Pancreas (tissue), 10 donors: Measurements from ENCODE around the gene MSI2. TPM values are rescaled to one million over a fixed set of nuclear protein-coding genes. Genes with fewer than 3 reads are reported as not detected.

Source experiments
- ATAC-seq, 4 donors: fragments of 200-7000 bp; cut with Tn5 transposase; one replicate each; pipeline versions ENCODE4 v1.8.0 to v1.9.1; 2020; ENCODE audit warnings: mild to moderate bottlenecking in 4 of 4, moderate library complexity in 4 of 4
- DNase-seq, 6 donors: peaks; one replicate each; pipeline ENCODE4 v3.0.0-alpha.2; 2020
- FAIRE-seq: peaks from 2 replicates; lab custom pipeline; 2012; peaks lifted over from hg19 to GRCh38; lab: Jason Lieb, UNC
- H3K27ac ChIP-seq, 4 donors: fragments of 200-600 bp; sonication (generic); 1 replicate in 3 of 4; 2 replicates in 1 of 4; pipeline versions ENCODE4 v1.5.0 to v1.8.0; 2020
- H3K27me3 ChIP-seq, 4 donors: fragments of 200-600 bp; one replicate each; pipeline ENCODE4 v1.8.0; 2021
- H3K36me3 ChIP-seq, 3 donors: fragments of 200-600 bp; sonication (generic) in 1 of 3; one replicate each; pipeline versions ENCODE4 v1.5.0 to v1.8.0; 2020 to 2021
- H3K4me1 ChIP-seq, 3 donors: fragments of 200-600 bp; one replicate each; pipeline ENCODE4 v1.8.0; 2021
- H3K4me3 ChIP-seq, 4 donors: fragments of 200-600 bp; sonication (generic) in 2 of 4; one replicate each; pipeline versions ENCODE4 v1.5.0 to v1.8.0; 2020 to 2021
- H3K9me3 ChIP-seq, 4 donors: fragments of 200-600 bp; one replicate each; pipeline ENCODE4 v1.8.0; 2021
- WGBS, 2 donors: extraction: QIAGEN DNeasy Blood & Tissue Kit; methylation state at CpG; one replicate each; pipeline ENCODE4 v1.1.7; 2013; 5-methylcytosine and 5-hydroxymethylcytosine counted together
- intact Hi-C, 3 donors: fragments of 100-400 bp; cut with DNase I; formaldehyde crosslinking; loops; one replicate each; pipeline versions ENCODE4 v1.11.1 to v1.14.2; 2022
- polyA plus RNA-seq, 2 donors: library from polyadenylated mRNA; stranded (reverse); fragments of 200-250 nt; gene quantifications; one replicate each; pipeline ENCODE4 v1.2.3, GENCODE V29; 2013
- total RNA-seq, 6 donors: library from RNA; stranded (reverse); fragmentation: NEBNext Ultra II Directional in 4 of 6; extraction: Animal tissue kit (Norgen Biotek cat#: 25700) in 4 of 6; gene quantifications; one replicate each; pipeline versions ENCODE4 v1.2.1 to v1.2.4, GENCODE V29; 2021 to 2023
- TF ChIP-seq, protein P1 (sequence below), 4 donors: fragments of 200-600 bp; sonication (generic) in 3 of 4; IDR thresholded peaks; one replicate each; pipeline versions ENCODE4 v1.5.0 to v1.8.0; 2021; ENCODE audit warnings: antibody characterized with exemption in 4 of 4
- donor health status: healthy with polysubstance abuse.
- donor health status: DM: no; HTN: no; CAD: no; lungs with moderate emphysema.
- donor health status: DM: no; HTN: no; CAD: no.
- donor health status: control.
- donor health status: control.
- donor health status: Bipolar disorder and iron deficiency.
- donor health status: DM: yes; HTN: yes; CAD: no.
- donor health status: DM: no; HTN: no; CAD: no.
- donor health status: DM: no; HTN: no; CAD: no.
- donor health status: DM: yes; HTN: yes; CAD: no.

The MSI2 gene
- total and polyA plus RNA-seq, 8 donors, result 10.4 to 48.9 (median 30.1) TPM

DNA sequence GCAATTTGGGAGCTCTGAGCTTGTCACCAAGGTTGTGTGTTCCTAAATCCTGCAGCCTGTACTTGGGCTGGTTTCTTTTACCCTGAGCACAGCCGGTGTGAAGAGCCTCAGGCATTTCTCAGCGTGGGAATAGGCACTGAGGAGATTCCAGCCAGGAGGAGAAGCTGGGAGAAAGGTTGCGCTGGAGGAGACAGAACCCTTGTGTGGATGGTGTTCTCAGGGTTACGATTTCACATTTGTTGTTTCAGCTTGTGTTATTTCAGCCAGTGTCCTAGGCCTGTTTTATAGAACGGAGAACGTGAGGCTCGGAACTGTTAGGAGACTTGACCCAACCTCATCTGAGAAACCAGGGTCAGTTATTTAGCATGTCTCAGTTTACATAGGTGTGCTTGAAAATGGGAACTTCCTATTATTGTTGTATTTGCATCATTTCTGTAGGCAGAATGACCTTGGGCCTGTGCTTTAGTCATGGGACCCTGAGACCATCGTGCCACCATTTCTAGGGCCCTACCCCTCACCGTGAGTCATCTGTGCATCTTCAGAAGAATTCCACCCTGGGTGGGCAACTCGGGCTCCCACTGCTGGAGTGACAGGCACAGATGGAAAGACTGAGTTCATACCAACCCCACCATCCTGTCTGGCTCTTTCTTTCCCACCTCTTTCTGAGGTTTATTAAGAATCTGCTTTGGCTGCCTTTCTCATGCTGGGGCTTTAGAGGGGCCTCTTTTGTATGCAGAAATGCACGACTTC, 134.9 kb downstream of the MSI2 start:
- ATAC-seq (no peak), DNase-seq (no peak), FAIRE-seq (no peak)
- H3K27me3 ChIP-seq, result no peaks in the 10 kb centered on the region
- no peaks in the 10 kb centered on the region for H3K36me3 ChIP-seq
- intact Hi-C loops, result no loop called here
- no peak overlapping the region for H3K4me3 ChIP-seq
- no peak overlapping the region for H3K27ac ChIP-seq
- no peaks in the 10 kb centered on the region for H3K4me1 ChIP-seq
- no peaks in the 10 kb centered on the region for H3K9me3 ChIP-seq
- WGBS, 2 donors, result 89 to 90% methylated on average over 11 of the region's 11 CpGs
- TF ChIP-seq, protein P1, sequence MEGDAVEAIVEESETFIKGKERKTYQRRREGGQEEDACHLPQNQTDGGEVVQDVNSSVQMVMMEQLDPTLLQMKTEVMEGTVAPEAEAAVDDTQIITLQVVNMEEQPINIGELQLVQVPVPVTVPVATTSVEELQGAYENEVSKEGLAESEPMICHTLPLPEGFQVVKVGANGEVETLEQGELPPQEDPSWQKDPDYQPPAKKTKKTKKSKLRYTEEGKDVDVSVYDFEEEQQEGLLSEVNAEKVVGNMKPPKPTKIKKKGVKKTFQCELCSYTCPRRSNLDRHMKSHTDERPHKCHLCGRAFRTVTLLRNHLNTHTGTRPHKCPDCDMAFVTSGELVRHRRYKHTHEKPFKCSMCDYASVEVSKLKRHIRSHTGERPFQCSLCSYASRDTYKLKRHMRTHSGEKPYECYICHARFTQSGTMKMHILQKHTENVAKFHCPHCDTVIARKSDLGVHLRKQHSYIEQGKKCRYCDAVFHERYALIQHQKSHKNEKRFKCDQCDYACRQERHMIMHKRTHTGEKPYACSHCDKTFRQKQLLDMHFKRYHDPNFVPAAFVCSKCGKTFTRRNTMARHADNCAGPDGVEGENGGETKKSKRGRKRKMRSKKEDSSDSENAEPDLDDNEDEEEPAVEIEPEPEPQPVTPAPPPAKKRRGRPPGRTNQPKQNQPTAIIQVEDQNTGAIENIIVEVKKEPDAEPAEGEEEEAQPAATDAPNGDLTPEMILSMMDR (IDR thresholded peaks at IDR 0.05), result no peak

DNA sequence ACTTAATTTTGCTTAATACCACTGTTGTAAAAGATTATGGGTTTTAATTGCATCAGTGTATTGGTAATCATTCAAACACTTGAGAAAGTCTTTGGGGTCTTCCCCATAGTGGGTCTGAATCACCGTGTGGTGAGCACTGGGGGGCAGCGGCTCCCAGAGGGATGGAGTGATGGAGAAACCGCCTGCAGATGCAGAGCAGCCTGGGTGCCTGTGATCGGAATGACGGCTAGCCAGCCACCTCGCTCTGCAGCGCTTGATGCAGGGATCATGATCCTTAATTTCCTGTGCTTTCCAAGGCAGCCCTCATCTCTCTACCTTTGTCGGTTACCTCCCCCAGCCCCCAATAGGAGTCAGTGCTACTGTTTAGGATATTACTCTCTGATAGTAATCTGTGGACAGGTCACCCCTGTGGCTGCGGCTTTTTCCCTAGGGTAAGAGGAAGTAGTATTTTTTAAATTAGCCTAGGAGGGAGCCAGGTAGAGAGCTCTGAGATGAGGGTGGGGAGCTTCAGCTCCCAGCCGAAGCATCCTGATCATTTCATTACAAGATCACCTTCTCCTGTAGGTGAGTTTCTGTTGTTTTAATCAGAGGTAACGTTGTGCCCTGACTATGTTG, 135.6 kb downstream of the MSI2 start:
- no peaks in the 10 kb centered on the region for H3K27me3 ChIP-seq
- no peak overlapping the region for H3K4me3 ChIP-seq
- TF ChIP-seq, protein P1 (IDR thresholded peaks at IDR 0.05), result no peak
- whole genome bisulfite sequencing, 2 donors, result 91 to 96% methylated on average over 11 of the region's 11 CpGs
- no peaks in the 10 kb centered on the region for H3K9me3 ChIP-seq
- DNase-seq, result no peak
- ATAC-seq, result no peak
- H3K27ac ChIP-seq, result no peak overlapping the region
- H3K36me3 ChIP-seq, result no peaks in the 10 kb centered on the region
- intact Hi-C loops, result no loop called here
- no peak for FAIRE-seq
- no peaks in the 10 kb centered on the region for H3K4me1 ChIP-seq

DNA sequence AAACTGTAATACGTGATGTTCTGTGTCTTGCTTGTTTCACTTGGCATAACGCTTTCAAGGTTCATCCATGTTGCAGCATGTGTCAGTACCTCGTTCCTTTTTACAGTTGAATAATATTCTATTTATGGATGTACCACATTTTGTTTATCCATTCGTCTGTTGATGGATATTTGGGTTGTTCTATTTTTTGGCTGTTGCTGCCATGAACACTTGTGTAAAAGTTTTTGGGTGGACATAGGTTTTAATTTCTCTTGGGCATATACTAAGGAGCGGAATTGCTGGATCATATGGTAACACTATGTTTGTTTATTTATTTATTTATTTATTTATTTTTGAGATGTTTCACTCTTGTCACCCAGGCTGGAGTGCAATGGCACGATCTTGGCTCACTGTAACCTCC, 137.0 kb downstream of the MSI2 start:
- TF ChIP-seq, protein P1 (IDR thresholded peaks at IDR 0.05), result no peak
- no peak for DNase-seq
- 97% methylated on average over 6 of the region's 6 CpGs for WGBS, 2 donors
- H3K4me3 ChIP-seq, result no peak overlapping the region
- H3K36me3 ChIP-seq, result no peaks in the 10 kb centered on the region
- no peaks in the 10 kb centered on the region for H3K9me3 ChIP-seq
- no peak for ATAC-seq
- no peak for FAIRE-seq
- no peak overlapping the region for H3K27ac ChIP-seq
- intact Hi-C loops, result no loop called here
- H3K27me3 ChIP-seq, result no peaks in the 10 kb centered on the region
- no peaks in the 10 kb centered on the region for H3K4me1 ChIP-seq

DNA sequence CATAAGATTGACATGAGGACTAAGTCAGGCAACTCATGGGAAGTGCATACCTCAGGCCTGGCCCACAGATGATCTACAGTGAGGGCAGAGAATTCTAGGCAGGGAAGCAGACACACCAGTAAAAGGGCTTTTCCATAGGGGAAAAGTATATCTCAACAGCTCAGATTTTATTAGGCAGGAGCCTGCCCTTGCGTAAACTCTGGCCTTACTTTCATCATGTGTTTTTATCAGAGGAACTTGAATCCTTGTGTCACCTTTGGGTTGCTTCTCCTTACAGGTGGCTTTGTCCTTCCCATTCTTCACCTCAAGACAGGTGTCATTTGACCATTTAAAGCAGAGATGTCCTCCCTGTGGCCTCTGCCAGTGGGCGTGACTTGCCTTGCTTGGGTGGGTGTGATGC, 138.1 kb downstream of the MSI2 start:
- Histone ChIP-seq H3K9me3 (no peaks in the 10 kb centered on the region), H3K36me3 (no peaks in the 10 kb centered on the region), H3K27ac (no peak overlapping the region), H3K27me3 (no peaks in the 10 kb centered on the region), H3K4me3 (no peak overlapping the region), H3K4me1 (no peaks in the 10 kb centered on the region)
- FAIRE-seq, result no peak
- TF ChIP-seq, protein P1 (IDR thresholded peaks at IDR 0.05), result no peak
- WGBS, 2 donors, result 99 to 100% methylated on average over 2 of the region's 2 CpGs
- no peak for DNase-seq
- no peak for ATAC-seq
- intact Hi-C loops, result no loop called here
